GM23338 (cell line): ENCODE results near the gene GOLGB1. TPM values are rescaled to one million over a fixed set of nuclear protein-coding genes. Genes with fewer than 3 reads are reported as not detected.

ENCODE experiments used
- ATAC-seq: fragments of 200-7000 bp; cut with Tn5 transposase; 3 replicates; pipeline ENCODE4 v1.9.1; 2020
- DNase-seq: peaks from one replicate; pipeline ENCODE4 v3.0.0-alpha.2; 2015; ENCODE audit warnings: low spot score
- H2AFZ ChIP-seq: fragments of 200-600 bp; sonication (generic); 2 replicates; pipeline ENCODE4 v1.8.0; 2016; ENCODE audit warnings: antibody characterized with exemption, mild to moderate bottlenecking, moderate library complexity
- H3F3A ChIP-seq: fragments of 200-600 bp; sonication (generic); replicated peaks from 2 replicates; pipeline ENCODE4 v1.8.0; 2017; ENCODE audit warnings: antibody characterized with exemption, mixed run types, low read depth
- H3K27ac ChIP-seq: fragments of 200-600 bp; sonication (generic); 2 replicates; pipeline ENCODE4 v1.6.1; 2016; ENCODE audit warnings: low read depth
- H3K27me3 ChIP-seq: fragments of 200-600 bp; sonication (generic); 2 replicates; pipeline ENCODE4 v1.8.0; 2016; ENCODE audit warnings: mild to moderate bottlenecking, mixed run types, moderate library complexity; ENCODE audit not compliant: insufficient read depth
- H3K36me3 ChIP-seq: fragments of 200-600 bp; sonication (generic); 2 replicates; pipeline ENCODE4 v1.8.0; 2016; ENCODE audit warnings: mild to moderate bottlenecking; ENCODE audit not compliant: insufficient read depth
- H3K4me1 ChIP-seq: fragments of 200-600 bp; sonication (generic); 2 replicates; pipeline ENCODE4 v1.8.0; 2016; ENCODE audit warnings: mild to moderate bottlenecking, moderate library complexity; ENCODE audit not compliant: insufficient read depth
- H3K4me2 ChIP-seq: fragments of 200-600 bp; sonication (generic); 2 replicates; pipeline ENCODE4 v1.7.1; 2017; ENCODE audit warnings: mixed run types
- H3K4me3 ChIP-seq: fragments of 200-600 bp; sonication (generic); 2 replicates; pipeline ENCODE4 v1.6.1; 2016; ENCODE audit warnings: mixed run types
- H3K79me2 ChIP-seq: fragments of 200-600 bp; sonication (generic); replicated peaks from 2 replicates; pipeline ENCODE4 v1.8.0; 2017; ENCODE audit warnings: mild to moderate bottlenecking; ENCODE audit not compliant: insufficient read depth
- H3K9me2 ChIP-seq: fragments of 200-600 bp; sonication (generic); 2 replicates; pipeline ENCODE4 v1.8.0; 2017; ENCODE audit not compliant: insufficient read depth
- H4K20me1 ChIP-seq: fragments of 200-600 bp; sonication (generic); replicated peaks from 2 replicates; pipeline ENCODE4 v1.8.0; 2017; ENCODE audit warnings: mild to moderate bottlenecking; ENCODE audit not compliant: insufficient read depth
- H3K27ac Mint-ChIP-seq: 2 replicates; pipeline ENCODE4 v1.8.0; 2020; ENCODE audit warnings: inconsistent platforms, mild to moderate bottlenecking, moderate library complexity, mixed read lengths
- H3K27me3 Mint-ChIP-seq: 3 replicates; pipeline ENCODE4 v1.8.0; 2022; ENCODE audit warnings: low read depth, mild to moderate bottlenecking, moderate library complexity, mixed read lengths, inconsistent platforms; ENCODE audit not compliant: insufficient read depth, poor library complexity
- H3K36me3 Mint-ChIP-seq: 3 replicates; pipeline ENCODE4 v1.8.0; 2021; ENCODE audit warnings: low read depth, mild to moderate bottlenecking, inconsistent platforms, moderate library complexity, mixed read lengths
- H3K4me1 Mint-ChIP-seq: 3 replicates; pipeline ENCODE4 v1.8.0; 2020; ENCODE audit warnings: mild to moderate bottlenecking, inconsistent platforms, mixed read lengths
- H3K4me3 Mint-ChIP-seq: 3 replicates; pipeline ENCODE4 v1.8.0; 2021; ENCODE audit warnings: moderate library complexity, mild to moderate bottlenecking, inconsistent platforms, mixed read lengths
- H3K9me3 Mint-ChIP-seq: 3 replicates; pipeline ENCODE4 v1.8.0; 2020; ENCODE audit warnings: moderate library complexity, mild to moderate bottlenecking, inconsistent platforms, mixed read lengths
- EZH2 ChIP-seq: fragments of 200-600 bp; sonication (generic); IDR thresholded peaks from one replicate; pipeline ENCODE4 v1.8.0; 2017; ENCODE audit warnings: antibody characterized with exemption, mild to moderate bottlenecking, low read depth; ENCODE audit not compliant: unreplicated experiment
- NANOG ChIP-seq: IDR thresholded peaks from 2 replicates; pipeline ENCODE4 v1.6.1; 2016; ENCODE audit warnings: antibody characterized with exemption, borderline replicate concordance
- ZNF114 ChIP-seq: fragments of 250-450 bp; sonication (Bioruptor Pico); IDR thresholded peaks from 2 replicates; pipeline ENCODE4 v1.5.0; 2020; ENCODE audit warnings: mild to moderate bottlenecking, moderate library complexity
- ZNF331 ChIP-seq: fragments of 250-450 bp; sonication (Bioruptor Pico); IDR thresholded peaks from 2 replicates; pipeline ENCODE4 v1.5.0; 2020; ENCODE audit warnings: low read depth, mild to moderate bottlenecking, moderate library complexity
- polyA plus RNA-seq: library from polyadenylated mRNA; unstranded; fragments of >200 nt; fragmentation: Nextera tagmentation; extraction: Ambion mirVana; gene quantifications from 2 replicates; pipeline ENCODE4 v1.2.1, GENCODE V29; 2016
- total RNA-seq: library from RNA; depleted of rRNA; stranded (reverse); fragments of >200 nt; shearing (Covaris generic); gene quantifications from 2 replicates; pipeline ENCODE4 v1.2.3, GENCODE V29; 2014
- TF ChIP-seq, protein P1 (sequence below): fragments of 250-450 bp; sonication (Bioruptor Pico); IDR thresholded peaks from 2 replicates; pipeline ENCODE4 v1.5.0; 2020; ENCODE audit warnings: mild to moderate bottlenecking, moderate library complexity
- TF ChIP-seq, protein P2 (sequence below): IDR thresholded peaks from 2 replicates; pipeline ENCODE4 v1.6.1; 2016; ENCODE audit warnings: antibody characterized with exemption

Gene GOLGB1
- total and polyA plus RNA-seq, 2 experiments from 2014 or later = 34.5 to 56.8 TPM

DNA sequence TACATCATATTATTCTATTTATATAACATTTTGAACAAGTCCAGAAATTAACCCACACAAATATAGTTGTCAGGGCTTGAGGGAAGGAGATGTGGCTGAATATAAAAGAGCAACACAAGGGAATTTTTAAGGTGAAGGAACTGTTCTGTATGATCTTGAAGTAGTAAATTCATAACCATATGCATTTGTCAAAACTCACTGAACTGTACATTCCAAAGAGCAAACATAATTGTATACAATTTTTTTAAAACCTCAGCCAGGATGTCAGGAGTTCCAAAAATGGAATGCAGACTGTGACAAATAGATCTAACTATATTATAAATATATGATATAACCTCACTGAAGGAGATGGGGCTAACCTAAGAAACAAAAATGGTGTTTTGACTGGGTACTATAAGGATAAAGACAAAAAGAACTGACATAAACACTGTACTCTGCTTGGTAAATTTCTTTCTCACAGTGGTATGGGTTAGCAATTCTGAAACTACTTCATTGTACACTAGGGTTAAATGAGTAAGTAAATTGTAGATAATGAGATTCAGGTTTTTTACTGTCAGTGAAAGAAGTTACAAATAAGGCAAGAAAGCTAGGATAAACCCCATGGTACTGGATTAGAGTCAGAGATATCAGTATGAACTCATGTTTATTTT lies 14.4 kb downstream of the GOLGB1 start (continued):
- TF ChIP-seq, protein P1, sequence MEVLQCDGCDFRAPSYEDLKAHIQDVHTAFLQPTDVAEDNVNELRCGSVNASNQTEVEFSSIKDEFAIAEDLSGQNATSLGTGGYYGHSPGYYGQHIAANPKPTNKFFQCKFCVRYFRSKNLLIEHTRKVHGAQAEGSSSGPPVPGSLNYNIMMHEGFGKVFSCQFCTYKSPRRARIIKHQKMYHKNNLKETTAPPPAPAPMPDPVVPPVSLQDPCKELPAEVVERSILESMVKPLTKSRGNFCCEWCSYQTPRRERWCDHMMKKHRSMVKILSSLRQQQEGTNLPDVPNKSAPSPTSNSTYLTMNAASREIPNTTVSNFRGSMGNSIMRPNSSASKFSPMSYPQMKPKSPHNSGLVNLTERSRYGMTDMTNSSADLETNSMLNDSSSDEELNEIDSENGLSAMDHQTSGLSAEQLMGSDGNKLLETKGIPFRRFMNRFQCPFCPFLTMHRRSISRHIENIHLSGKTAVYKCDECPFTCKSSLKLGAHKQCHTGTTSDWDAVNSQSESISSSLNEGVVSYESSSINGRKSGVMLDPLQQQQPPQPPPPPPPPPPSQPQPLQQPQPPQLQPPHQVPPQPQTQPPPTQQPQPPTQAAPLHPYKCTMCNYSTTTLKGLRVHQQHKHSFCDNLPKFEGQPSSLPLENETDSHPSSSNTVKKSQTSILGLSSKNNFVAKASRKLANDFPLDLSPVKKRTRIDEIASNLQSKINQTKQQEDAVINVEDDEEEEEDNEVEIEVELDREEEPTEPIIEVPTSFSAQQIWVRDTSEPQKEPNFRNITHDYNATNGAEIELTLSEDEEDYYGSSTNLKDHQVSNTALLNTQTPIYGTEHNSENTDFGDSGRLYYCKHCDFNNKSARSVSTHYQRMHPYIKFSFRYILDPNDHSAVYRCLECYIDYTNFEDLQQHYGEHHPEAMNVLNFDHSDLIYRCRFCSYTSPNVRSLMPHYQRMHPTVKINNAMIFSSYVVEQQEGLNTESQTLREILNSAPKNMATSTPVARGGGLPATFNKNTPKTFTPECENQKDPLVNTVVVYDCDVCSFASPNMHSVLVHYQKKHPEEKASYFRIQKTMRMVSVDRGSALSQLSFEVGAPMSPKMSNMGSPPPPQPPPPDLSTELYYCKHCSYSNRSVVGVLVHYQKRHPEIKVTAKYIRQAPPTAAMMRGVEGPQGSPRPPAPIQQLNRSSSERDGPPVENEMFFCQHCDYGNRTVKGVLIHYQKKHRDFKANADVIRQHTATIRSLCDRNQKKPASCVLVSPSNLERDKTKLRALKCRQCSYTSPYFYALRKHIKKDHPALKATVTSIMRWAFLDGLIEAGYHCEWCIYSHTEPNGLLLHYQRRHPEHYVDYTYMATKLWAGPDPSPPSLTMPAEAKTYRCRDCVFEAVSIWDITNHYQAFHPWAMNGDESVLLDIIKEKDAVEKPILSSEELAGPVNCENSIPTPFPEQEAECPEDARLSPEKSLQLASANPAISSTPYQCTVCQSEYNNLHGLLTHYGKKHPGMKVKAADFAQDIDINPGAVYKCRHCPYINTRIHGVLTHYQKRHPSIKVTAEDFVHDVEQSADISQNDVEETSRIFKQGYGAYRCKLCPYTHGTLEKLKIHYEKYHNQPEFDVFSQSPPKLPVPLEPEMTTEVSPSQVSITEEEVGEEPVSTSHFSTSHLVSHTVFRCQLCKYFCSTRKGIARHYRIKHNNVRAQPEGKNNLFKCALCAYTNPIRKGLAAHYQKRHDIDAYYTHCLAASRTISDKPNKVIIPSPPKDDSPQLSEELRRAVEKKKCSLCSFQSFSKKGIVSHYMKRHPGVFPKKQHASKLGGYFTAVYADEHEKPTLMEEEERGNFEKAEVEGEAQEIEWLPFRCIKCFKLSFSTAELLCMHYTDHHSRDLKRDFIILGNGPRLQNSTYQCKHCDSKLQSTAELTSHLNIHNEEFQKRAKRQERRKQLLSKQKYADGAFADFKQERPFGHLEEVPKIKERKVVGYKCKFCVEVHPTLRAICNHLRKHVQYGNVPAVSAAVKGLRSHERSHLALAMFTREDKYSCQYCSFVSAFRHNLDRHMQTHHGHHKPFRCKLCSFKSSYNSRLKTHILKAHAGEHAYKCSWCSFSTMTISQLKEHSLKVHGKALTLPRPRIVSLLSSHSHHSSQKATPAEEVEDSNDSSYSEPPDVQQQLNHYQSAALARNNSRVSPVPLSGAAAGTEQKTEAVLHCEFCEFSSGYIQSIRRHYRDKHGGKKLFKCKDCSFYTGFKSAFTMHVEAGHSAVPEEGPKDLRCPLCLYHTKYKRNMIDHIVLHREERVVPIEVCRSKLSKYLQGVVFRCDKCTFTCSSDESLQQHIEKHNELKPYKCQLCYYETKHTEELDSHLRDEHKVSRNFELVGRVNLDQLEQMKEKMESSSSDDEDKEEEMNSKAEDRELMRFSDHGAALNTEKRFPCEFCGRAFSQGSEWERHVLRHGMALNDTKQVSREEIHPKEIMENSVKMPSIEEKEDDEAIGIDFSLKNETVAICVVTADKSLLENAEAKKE (CRISPR knock-in tag) = no peak
- no peak for TF ChIP-seq ZNF331
- no peak for TF ChIP-seq NANOG

DNA sequence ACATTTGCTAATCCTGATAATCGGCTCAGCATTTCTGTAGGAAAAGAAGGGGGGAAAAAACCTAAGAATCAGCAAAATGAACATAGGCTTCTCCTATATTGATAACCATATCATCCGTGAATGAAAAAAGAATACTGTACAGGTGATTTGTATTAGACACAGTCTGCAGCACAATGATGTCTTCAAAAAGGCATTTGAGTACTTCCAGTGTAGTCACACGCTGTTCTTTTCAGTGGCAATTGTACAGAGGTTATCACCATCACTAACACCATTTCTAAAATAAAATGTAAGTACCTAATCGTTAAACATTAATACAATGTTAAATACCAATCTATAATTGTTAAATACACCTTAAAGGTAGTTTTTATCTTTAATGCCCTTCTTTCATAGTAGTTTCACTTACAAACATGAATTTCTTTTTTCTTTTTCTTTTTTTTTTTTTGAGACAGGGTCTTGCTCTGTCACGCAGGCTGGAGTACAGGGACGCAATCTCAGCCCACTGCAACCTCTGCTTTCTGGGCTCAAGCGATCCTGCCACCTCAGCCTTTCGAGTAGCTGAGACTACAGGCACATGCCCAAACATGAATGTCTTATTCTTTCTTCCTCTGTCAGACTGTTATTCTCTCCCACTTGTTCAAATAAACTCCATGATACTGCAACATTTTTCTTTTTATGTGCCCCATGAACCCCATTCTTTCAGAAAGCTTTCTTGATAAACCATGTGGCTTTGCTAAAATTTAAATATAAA lies 18.4 kb downstream of the GOLGB1 start:
- no peak overlapping the region for H2AFZ ChIP-seq
- peaks cover 1% of the 10 kb centered on the region for H3K27me3 Mint-ChIP-seq
- H3K4me2 ChIP-seq = no peak overlapping the region
- no peak overlapping the region for H3K4me3 ChIP-seq
- H3K4me3 Mint-ChIP-seq = no peak overlapping the region
- no peaks in the 10 kb centered on the region for H3K4me1 ChIP-seq
- peaks cover 6% of the 10 kb centered on the region; the same call in 2 of the 3 replicates for H3K36me3 Mint-ChIP-seq
- H3K27ac ChIP-seq = peak overlapping the region; percentile 27; the same call in 1 of the 2 replicates
- H3K4me1 Mint-ChIP-seq = peaks cover 22% of the 10 kb centered on the region
- ATAC-seq = no peak
- H3K9me2 ChIP-seq = no peaks in the 10 kb centered on the region
- DNase-seq = no peak
- H3F3A ChIP-seq = no peaks in the 10 kb centered on the region
- H3K79me2 ChIP-seq = peaks cover 36% of the 10 kb centered on the region
- H4K20me1 ChIP-seq = 0 out of 2 replicates have a peak, but pooled peaks cover 4% of the 10 kb centered on the region
- no peaks in the 10 kb centered on the region for H3K27me3 ChIP-seq
- peaks cover 3% of the 10 kb centered on the region; the same call in 1 of the 2 replicates for H3K36me3 ChIP-seq
- H3K27ac Mint-ChIP-seq = peak overlapping the region; percentile 93
- H3K9me3 Mint-ChIP-seq = no peaks in the 10 kb centered on the region
- TF ChIP-seq, protein P1 (CRISPR knock-in tag) = no peak
- TF ChIP-seq NANOG (no peak), ZNF114 (no peak), EZH2 (no peak)
- TF ChIP-seq, protein P2, sequence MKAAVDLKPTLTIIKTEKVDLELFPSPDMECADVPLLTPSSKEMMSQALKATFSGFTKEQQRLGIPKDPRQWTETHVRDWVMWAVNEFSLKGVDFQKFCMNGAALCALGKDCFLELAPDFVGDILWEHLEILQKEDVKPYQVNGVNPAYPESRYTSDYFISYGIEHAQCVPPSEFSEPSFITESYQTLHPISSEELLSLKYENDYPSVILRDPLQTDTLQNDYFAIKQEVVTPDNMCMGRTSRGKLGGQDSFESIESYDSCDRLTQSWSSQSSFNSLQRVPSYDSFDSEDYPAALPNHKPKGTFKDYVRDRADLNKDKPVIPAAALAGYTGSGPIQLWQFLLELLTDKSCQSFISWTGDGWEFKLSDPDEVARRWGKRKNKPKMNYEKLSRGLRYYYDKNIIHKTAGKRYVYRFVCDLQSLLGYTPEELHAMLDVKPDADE = no peak
